CD8-positive, alpha-beta memory T cell (primary cell): ENCODE measurements around the gene POLE4. TPM values are rescaled to one million over a fixed set of nuclear protein-coding genes. Genes with fewer than 3 reads are reported as not detected.

Experiments used
- polyA plus RNA-seq: library from polyadenylated mRNA; unstranded; fragments of 300-500 nt; fragmentation: Illumina TruSeq; gene quantifications from one replicate; pipeline ENCODE4 v1.2.3, GENCODE V29; 2021
- total RNA-seq, 2 experiments: library from RNA; stranded (reverse); gene quantifications; one replicate each; pipeline ENCODE4 v1.2.3, GENCODE V29; 2021

Gene POLE4
- total and polyA plus RNA-seq, 3 experiments from 2014 or later: 67.8 to 131 (median 68.6) TPM

Other genes with a start within 250 kb of the POLE4 start
- 10 to 100 TPM; 54.5 to 57.0 TPM for gene HK2, start 124.5 kb upstream of the POLE4 start, total RNA-seq
- gene HK2, start 124.5 kb upstream of the POLE4 start, polyA plus RNA-seq: 1.8 TPM
- not detected for gene TACR1, start 240.9 kb downstream of the POLE4 start, total RNA-seq
- not detected for gene TACR1, start 240.9 kb downstream of the POLE4 start, polyA plus RNA-seq